Activated T-helper 1 cell treated with Interleukin-2 at 50 U/mL for 16 hours (primary cell): ENCODE measurements around the gene NSMF.

Experiments
- DNase-seq: peaks from one replicate; pipeline ENCODE4 v3.0.0-alpha.2; 2020; ENCODE audit warnings: low read depth

Gene NSMF, protein sequence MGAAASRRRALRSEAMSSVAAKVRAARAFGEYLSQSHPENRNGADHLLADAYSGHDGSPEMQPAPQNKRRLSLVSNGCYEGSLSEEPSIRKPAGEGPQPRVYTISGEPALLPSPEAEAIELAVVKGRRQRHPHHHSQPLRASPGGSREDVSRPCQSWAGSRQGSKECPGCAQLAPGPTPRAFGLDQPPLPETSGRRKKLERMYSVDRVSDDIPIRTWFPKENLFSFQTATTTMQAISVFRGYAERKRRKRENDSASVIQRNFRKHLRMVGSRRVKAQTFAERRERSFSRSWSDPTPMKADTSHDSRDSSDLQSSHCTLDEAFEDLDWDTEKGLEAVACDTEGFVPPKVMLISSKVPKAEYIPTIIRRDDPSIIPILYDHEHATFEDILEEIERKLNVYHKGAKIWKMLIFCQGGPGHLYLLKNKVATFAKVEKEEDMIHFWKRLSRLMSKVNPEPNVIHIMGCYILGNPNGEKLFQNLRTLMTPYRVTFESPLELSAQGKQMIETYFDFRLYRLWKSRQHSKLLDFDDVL

DNA sequence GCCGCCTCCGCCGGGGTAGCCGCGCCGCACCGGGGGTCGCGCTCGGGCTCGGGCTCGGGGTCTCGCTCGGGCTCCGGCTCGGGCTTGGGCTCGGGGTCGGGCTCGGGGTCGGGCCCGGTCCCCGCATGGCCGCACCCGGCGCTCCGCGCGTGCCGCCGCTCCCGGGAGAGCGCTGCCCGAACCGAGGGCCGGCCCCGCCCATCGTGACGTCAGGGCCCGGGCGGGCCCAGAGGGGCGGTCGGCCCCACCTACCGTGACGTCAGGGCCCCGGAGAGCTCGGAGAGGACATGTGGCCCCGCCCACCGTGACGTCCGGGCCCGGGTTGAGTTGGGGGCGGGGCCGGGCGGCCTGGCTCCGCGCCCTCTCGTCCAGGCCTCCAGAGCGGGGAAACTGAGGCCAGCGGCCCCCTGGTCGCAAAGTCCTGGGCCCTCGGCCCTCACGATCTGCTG, at the start of gene NSMF:
Gene NSMF, minus strand, starts transcription at position 183 of the 449 bp plus-strand sequence. CDS start 232 bp downstream, outside the sequence.
- DNase-seq, result peak; percentile 93

DNA sequence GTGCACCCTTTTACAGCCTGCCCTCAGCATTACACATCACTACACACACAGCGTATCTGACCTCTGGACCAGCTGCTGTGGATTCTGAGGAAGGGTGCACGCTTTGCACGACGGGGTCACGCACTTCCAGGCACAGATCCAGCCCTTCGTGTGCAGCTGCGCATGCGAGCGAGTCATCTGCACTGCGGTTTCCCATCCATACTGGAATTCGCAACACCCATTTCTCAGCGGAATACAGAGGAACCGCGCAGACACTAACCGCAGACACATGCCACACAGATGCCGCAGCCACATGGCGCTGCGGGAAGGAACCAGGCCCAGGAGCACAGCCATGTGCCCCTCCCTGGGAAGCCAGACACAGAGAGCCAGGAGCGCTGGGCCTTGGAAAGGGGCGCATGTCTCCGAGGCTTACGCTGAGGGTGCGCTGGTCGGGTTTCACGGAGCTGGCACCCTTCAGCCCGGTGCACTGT, 47.6 kb upstream of the NSMF start:
- no peak for DNase-seq

DNA sequence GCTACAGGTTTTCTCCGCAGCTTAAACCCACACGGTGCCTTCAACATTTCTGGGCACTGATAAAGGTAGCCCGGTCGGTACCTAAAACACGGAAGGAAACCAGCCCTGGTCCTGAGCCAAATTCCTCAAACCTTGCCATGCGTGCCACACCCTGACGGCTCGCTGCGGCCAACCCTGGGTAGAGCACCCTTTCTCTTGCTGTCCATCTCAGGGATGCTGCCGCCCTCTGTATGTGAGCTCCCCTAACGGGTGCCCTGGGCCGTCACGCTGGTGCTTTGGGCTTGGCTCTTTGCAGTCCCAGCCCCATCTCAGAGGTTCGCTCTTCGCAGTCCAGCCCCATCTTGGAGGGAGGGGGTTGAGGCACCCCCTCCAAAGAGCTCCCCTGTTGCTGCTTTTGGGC, 47.1 kb upstream of the NSMF start:
- DNase-seq, result no peak

DNA sequence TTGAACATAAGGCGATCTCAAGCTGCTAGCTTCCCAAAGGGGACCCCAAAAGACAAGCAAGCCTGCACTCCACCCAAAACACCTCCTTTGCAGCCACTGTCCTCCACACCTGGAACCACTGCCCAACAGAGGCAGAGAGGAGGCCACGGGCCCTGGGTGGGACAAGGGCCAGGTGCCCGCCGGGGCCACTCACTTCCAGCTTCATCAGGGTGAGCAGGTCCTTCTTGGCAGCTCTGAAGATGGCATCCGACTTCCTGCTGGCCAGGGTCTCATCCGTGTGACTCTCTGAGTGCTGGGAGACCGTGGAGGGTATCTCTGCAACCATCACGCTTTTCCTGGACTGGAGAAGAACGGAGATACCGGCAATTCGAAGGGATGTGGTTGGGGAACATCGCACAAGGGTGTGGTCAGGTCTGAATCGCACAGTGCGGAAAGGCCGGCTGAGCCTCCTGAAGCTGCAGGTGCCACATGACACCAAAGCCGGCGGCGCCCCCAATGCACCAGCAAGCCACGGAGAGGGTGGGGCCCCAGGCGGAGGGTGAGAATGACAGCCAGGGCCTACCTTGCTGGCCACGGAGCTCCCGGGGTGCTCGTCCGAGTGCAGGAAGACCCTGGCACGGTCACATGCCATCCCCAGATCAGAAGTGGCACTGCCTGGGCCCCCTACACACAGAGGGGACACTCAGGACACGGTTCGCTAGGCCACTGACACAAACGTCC, 46.4 kb upstream of the NSMF start:
- no peak for DNase-seq

DNA sequence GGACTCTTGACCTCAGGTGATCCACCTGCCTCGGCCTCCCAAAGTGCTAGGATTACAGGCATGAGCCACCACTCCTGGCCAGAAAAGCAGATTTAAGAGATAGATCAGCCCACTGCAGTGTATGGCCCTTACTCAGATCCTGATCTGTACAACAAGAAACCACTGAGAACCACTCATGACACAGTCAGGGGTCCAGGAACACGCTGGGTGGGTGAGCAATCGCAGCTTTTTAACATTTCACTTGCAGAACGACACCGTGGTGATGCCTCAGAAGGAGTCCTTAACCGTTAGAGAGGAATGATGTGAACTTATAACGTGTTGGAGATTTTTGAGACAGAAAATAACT, 45.3 kb upstream of the NSMF start:
- DNase-seq, result no peak

DNA sequence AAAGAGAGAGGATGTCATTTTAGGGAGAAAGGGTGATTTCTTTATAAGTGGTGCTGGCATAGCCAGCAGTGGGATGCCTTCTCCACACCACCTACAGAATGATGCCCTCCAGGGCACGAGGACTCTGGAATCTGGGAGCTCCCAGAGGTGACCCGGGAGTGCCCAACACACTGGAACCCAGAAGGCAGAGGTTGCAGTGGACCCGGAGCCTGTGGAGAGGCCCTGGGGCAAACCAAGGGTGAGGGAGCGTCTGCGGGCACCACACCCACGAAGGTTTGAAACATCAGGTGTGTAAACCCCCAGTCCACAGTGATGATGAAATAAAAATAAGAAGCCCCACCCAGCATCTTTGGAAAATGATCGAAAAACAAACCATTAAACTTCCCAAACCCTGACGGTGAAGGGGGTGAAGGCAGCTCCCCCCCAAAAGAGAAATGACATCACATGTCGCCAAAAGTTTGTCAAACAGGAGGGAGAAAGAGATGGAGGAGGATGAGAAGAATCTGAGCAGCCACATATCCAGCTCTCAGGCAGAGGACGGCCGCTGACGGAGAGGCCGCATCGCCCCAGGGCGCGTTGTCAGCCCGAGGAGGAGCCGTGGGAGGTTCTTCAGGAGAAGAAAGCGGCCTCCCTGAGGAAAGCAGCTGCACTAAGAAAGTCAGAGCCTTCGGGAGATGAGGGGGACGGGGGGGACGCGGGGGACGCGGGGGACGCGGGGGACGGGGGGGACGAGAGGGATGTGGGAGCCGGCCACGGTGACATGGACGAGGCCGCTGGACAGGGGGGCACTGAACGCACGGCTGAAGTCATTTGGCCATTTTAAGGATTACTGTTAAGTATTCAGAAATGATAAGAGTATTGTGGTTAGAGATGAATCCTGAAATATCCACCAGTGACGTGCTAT, 43.1 kb upstream of the NSMF start:
- DNase-seq, result no peak

DNA sequence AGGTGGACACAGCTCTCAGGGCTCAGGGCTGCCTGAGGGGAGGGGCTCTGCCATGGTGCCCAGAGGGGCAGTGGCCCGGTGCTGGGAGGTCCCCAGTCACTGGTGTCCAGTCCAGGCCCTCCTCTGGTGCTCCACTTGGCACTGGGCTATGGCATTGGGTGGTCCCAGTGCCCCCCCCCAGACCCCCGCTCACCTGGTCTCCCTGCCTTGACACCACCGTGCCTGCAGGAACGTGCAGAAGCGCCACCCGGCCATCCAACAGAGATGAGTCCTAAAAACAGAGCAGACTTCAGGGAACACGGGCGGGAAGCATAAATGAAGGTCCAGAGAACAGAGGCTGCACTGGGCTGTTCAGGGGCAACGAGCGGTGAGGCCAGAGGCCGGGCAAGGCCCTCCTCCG, 42.3 kb upstream of the NSMF start:
- DNase-seq, result no peak

DNA sequence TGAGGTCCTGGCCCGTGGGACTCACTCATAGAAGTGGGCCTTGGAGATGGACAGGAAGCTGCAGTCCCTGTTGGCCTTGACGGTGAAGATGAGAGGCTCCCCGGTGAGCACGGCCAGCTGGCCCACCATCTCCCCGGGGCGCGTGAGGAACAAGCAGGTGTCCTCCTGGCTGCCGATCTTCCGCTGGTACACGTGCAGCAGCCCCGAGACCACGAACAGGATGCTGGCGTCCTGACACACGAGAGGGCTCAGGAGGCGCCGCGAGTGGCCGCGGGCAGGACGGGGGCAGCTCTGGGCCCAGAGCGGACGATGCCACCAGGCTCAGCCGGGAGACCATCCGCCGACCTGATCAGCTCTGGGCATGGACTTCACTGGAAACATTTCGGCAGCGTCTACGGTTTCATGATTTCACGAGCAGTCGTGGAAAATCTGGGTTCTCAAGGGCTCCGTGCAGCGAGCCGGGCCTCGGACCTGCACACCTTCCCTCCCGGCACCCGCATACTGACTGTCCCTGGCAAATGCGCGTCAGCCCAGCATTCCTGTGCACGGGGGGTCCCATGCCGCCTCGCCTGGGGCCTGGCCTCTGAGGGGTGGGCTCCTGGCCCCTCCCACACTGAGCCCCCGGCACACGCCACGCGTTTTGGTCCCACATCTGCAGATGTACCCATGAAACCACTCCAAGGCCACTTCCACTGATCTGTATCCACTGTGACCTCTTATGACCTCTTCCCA, 41.7 kb upstream of the NSMF start:
- no peak for DNase-seq

DNA sequence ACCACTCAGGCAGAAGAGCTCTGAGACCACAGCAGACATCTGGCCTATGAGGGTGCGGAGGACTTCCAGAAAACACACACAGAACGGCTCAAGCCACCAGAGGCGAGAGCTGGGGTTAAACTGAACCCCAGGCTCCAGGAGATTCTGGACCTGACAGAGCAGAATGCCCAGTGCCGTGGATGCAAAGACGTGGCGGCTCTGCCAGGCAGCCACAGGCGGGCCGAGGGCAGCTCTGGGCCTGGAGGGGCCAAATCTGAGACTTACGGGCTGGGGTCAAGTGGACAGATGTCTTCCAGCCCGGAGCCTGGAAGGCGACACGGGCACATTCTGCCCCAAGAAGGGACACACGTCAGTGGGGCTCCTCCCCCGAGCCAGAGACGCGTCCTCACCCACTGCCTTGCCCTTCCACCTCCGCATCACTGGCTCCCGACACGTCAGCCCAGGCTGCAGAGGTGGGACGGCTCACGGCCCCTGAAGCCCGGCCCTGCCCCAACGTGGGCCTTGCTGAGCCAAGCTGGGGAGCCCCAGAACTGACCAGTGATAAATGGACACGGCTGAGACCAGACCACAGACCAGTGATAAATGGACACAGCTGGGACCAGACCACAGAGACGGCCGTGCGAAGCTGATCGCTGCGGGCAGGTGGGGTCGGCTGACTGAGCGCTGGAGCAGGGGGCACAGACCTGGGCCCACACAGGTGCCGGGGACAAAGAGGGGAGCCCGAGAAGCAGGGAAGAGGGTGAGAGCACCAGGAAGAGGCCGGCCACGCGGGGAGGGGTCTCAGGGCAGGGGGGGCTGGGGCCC, 40.9 kb upstream of the NSMF start:
- no peak for DNase-seq

DNA sequence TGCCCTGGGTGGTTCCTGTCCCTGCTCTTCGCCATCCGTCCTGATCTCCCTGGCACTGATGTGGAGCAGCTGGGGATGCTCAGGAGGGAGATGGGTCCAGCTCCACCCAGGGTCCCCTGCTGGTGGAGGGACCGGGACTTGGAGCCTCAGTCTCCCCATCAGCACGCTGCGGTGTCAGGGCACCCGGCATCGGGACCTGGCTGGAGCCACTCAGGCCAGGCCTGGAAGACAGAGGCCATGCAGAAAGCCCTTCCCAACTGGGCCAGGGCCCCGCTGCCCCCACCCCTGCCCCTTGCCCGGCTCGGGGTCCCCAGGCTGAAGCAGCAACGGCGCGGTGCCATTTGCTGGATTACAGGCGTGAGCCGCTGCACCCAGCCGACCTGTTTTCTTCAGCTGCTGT, 40.3 kb upstream of the NSMF start:
- no peak for DNase-seq

DNA sequence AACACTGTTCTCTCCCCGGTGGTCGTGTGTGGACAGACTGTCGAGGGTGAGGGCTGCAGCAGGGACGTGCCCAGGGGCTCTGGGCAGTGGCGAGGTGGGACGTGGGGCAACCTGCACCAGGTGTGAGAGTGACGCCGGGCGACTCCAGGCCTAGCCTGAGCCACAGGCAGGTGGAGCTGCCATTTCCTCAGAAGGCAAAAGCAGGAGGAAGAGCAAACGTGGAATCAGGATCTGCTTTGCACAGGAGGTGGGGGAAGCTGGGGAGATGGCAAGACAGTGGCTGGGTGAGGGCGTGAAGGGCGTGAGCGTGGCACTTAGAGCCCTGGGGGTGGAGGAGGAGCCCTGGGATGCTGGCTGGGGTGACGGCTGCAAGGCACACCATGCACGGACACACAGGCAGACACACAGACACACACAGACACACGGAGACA, 39.6 kb upstream of the NSMF start:
- DNase-seq, result no peak

DNA sequence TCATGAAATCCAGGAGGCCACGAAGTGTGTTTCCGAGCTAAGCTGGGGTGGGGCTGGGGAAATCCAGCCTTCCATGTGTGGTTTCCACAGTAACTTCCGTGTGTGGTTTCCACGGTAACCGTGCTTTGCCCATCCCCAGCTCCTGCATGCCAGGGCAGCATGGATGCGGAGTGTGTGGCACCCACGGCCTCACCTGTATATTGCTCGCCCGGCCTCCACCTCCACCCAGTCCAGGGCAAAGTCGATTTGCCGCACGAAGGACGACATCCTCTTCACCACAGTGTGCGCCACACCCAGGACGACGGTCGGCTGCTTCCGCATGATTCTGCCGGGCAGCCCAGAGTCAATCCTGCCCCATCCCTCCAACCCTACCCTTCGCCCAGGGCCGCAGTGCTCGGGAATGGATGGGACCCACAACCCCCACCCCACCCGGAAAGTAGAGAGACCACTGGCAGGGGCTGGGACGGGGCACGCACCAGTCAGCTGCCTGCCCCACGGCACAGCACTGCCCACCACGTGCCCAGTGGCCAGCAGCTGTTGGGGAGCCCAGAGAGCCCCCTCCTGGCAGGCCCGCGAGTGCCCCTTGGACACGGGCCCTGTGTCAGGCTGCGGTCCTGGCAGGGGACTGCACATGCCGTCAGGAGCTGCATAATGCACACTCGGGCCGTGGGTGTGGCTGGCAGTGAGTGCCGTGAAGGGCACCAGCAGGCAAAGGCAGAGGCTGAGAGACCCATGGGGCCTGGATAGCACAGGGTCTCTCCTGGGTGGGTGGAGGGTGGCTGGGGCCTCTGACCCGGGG, 39.0 kb upstream of the NSMF start:
- DNase-seq, result no peak

DNA sequence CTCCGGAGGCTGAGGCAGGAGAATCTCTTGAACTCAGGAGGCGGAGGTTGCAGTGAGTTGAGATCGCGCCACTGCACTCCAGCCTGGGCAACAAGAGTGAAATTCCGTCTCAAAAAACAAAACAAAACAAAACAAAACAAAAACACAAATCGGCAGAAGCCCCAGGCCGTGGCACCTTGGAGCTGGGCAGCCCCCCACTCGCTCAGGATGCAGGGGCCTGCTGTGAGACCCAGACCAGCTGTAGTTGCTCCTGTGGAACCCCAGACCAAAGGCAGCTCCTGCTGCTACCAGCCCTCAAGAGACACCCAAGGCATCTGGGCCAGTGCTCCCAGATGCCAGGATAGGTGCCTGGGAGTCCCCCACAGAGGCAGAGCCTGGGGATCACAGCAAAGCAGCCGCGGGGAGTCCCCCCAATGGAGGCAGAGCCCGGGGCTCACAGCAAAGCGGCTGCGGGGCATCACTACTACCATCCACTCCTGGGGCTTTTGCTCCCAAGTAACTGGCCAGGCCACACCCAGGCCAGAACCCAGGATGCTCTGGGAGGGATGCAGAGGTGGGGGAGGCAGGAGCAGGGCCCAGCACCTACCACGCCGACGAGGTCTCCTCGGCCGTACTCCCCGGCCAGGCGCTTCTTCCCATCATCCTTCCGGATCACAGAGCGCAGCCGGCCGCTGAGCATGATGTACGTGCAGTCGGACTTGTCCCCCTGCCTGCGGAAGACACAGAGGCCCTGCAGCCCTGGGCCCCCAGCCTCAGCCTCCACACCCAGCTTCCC, 37.7 kb upstream of the NSMF start:
- no peak for DNase-seq

DNA sequence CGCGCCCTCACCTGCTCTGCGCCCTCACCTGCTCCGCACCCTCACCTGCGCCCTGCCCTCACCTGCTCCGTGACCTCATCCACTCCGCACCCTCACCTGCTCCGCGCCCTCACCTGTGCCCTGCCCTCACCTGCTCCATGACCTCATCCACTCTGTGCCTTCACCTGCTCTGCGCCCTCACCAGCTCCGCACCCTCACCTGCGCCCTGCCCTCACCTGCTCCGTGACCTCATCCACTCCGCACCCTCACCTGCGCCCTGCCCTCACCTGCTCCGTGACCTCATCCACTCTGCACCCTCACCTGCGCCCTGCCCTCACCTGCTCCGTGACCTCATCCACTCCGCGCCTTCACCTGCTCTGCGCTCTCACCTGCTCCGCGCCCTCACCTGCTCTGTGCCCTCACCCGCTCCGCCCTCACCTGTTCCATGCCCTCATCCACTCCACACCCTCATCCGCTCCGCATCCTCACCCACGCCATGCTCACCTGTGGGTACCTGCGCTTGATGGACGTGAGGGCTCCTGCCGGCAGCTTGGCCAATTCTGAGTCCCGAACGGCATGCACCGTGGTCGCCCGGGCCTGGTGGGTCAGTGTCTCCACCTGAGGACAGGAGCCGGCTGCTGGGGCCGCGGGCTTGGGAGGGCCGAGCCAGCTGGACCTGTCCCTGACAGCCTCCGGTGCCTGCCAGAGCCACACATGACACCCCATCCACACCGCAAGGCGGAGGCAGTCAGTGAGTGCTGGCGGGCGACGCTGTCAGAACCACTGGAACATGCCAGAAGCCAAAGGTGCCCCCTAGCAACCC, 35.6 kb upstream of the NSMF start:
- DNase-seq, result no peak

DNA sequence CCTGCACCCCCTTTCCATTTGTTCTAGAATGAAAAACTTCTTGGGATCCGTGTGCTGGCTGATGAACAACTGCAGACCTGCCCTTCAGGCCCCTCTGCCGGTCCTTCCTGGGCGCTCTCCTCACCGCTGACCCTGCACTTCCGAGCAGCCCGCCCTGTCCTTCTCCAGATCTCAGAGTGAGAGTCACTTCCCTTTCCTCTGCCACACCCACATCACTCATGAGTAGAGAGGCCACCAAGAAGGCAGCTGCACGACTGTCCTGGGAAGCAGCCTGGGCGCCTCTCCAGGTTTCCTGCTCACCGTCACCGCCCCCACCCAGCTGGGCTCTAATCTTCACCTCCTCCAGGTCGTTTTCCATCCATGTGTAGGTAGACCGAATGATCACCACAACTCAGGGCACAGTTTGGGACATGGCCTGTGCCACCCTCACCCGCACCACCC, 35.0 kb upstream of the NSMF start:
- no peak for DNase-seq

DNA sequence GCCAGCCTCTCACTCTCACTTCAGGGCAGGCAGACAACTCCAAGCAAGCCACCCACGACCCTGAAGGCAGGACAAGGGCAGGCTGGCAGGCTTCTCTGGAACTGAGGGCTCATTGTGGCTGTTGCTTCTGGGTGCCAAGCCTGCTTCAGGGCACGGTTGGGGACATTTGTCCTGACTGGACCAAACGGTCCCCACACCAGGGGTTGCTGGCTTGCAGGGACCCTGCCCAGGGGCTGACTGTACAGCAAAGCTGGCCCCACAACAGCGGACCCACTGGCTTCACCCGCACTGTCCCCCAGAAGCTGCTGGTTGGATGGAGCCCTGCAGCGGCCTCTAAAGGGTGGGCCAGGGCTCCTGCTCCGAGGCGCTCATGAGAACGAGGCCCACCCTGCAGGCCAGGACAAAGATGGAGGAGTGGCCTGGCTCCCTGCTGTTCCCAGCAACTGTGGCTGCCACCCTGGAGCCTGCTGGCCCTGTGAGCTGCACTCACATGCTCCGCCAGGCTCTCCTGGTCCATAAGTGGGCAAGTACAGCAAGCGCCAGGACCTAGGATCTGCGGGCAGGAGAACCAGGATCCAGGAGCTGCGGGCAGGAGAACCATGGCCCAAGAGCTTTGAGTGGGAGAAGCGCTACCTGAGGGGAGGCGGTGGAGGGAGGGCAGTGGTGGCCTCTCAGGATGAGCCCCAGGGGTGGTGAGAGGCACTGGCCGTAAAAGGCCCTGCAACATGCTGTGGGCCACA, 34.4 kb upstream of the NSMF start:
- DNase-seq, result no peak
